Germinal center (tissue), 1 donor: Measurements from ENCODE around the gene MRPL21.

Source experiments
- DNase-seq: peaks from one replicate; pipeline ENCODE4 v3.0.0; 2012; ENCODE audit warnings: mixed read lengths, low spot score

MRPL21 gene

DNA sequence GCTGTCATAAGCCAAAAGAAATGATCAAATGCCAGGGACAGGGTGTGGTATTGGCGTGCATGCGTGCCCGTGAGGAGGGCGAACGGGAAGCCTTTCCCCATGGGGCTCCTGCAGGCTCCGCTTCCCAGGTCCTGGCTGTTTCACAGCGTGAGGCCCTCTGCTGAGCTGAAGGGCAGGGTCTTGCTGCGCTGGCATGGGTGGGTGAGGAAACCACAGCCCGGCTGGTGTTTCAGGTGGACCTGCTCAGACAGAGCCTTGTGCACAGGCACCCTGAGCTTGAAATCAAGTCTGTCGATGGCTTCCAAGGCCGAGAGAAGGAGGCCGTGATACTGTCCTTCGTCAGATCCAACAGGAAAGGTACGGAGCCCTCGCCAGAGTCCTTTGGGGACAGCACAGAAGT lies 31.4 kb upstream of the MRPL21 start:
- no peak for DNase-seq

DNA sequence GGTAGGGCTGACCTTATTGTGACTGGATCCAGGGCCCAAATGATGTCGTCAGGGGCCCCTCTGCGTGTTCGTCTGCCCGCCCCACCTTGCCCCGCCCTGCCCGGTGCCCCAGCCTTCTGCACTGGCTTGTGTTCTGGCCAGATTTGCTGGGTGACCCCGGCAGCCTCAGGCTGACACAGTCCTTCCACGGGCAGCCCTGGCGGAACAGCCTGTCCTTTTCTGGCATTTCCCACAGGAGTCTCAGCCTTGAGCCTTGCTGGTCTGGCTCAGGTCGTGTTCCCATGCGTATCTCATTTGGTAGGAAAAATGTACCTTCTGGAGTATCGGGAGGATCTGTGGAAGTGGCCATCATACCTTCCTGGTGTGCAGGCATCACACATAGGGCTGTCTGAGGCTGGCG lies 31.0 kb upstream of the MRPL21 start:
- DNase-seq = no peak

DNA sequence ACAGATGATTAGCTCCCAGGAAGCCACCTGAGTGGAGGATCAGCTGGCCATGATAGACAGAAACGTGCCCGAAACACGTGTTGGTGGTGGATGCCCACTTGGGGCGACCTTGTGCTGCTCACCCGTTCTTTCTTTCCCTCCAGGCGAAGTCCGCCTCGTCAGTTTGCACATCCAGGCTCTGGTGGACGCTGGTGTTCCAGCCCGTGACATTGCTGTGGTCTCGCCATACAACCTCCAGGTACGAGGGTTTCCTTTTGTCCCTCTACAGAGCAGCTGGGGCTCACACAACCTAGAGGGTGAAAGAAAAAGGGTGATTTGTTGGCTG lies 30.7 kb upstream of the MRPL21 start:
- no peak for DNase-seq

DNA sequence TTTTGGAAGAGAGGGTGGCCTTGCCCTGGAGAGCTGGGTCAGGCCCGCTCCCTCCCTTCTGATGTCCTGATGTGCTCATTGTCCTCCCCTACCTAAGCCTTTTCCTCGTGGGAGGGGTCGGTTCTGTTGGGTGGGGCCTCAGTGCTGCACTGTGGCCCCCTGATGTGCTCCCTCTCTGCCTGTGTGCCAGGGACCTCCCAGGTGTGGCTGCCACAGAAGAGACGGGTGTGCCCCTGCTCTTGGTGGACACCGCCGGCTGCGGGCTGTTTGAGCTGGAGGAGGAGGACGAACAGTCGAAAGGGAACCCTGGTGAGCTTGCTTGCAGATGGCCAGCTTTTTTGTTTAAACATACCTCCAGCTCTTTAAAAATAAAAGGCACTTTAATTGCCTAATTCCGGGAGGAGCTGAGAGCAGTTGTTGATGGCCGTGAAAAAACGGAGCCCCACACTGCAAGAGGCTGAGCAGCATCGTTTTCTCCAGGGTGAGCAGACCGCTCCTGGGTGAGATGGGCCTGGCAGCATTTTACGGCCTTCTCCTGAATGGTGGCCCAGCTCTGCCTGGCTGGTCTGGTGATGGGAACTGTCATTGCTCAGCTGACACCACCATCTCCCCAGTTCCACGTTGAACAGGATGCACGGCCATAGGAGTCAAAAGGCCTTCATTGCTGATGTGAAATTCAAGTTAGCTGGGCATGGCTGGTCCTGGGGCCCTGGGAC lies 30.1 kb upstream of the MRPL21 start:
- DNase-seq = no peak

DNA sequence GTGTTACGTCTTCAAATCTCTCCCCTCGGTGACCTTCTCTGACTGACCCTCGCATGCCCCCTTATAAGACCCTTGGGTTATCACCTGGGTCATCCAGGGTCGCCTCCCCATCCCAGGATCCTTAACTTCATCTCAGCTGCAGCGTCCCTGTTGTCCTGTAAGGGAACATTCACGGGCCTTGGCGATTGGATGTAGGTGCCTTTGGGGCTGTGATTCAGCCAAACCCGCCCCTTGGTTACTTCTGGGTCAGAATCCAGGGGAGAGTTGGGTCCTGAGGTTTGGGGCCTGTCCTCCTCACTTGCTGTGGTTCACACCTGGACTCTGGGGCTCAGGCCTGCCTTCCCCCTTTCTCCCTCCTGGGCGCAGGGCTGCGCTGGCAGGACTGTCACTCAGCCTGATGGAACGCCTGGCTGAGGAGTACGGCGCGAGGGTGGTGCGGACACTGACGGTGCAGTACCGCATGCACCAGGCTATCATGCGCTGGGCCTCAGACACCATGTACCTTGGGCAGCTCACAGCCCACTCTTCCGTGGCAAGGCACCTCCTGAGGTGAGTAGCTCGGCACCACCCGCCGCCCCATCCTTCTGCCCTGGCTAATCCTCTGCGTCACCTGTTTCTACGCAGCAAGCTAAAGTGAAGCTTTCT lies 29.4 kb upstream of the MRPL21 start:
- no peak for DNase-seq

DNA sequence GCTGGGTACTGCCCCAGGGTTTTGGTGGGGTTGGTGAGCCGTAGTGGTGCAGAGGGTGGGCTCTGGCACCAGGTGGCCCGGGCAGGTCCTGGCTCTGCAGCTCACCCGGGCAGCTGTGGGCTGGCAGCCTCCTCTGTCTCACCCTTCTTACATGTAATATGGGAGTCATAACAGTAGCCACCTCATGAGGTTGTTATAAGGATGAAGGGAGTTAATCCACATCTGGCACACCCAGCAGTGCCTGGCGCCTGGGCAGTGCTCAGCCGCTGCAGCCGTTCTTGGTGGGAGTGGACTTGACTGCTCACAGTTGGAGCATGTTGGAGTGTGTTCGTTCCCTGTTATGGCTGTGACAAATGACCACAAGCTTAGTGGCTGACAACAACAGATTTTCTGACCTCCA lies 28.7 kb upstream of the MRPL21 start:
- DNase-seq = no peak

DNA sequence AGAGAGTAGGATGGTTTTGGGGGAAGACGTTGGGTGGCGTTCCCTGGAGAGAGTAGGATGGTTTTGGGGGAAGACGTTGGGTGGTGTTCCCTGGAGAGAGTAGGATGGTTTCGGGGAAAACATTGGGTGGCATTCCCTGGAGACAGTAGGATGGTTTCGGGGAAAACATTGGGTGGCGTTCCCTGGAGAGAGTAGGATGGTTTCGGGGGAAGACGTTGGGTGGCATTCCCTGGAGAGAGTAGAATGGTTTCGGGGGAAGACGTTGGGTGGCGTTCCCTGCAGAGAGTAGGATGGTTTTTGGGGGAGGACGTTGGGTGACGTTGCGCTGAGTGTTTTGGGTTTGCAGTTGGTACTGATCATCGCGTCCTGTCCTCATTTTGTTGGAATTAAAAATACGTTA lies 28.3 kb upstream of the MRPL21 start:
- no peak for DNase-seq

DNA sequence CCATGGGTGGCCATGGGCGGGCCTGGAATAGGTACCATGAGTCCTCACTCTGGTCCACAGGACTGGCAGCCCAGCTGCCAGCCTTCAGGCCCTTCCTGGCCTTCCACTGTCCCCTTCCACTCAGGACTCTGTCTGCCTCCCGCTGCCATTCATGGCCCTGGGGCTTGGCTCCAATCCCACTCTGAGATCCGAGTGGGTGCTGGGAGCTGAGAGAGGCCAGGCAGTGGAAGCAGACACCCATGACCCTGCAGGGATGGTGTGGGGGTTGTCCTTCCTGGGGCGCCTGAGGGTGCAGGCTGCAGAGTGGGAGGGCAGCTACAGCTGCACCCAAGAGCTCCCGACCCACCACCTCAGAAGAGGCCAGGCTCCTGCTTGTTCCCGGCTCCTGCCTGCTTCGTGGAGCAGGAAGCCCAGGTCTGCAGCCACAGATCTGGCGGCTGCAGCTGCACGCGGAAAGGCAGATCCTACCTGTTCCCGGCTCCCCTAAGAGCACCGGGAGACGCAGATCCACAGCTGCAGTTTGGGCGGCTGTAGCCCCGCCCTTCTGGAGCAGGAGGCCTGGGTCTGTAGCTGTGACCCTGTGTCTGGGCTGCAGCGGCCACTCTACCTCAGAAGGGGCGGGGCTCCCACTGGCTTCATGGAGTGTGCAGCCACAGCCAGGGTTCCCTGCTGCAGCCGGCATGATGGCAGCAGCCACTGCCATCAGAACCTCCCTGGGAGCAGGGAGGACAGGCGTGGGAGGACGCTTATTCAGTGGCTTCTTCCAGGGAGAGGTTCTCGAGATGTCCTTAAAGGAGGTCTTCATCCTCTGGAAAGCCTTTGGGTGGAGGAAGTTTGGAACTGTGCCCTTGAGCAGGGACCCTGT lies 27.6 kb upstream of the MRPL21 start:
- no peak for DNase-seq

DNA sequence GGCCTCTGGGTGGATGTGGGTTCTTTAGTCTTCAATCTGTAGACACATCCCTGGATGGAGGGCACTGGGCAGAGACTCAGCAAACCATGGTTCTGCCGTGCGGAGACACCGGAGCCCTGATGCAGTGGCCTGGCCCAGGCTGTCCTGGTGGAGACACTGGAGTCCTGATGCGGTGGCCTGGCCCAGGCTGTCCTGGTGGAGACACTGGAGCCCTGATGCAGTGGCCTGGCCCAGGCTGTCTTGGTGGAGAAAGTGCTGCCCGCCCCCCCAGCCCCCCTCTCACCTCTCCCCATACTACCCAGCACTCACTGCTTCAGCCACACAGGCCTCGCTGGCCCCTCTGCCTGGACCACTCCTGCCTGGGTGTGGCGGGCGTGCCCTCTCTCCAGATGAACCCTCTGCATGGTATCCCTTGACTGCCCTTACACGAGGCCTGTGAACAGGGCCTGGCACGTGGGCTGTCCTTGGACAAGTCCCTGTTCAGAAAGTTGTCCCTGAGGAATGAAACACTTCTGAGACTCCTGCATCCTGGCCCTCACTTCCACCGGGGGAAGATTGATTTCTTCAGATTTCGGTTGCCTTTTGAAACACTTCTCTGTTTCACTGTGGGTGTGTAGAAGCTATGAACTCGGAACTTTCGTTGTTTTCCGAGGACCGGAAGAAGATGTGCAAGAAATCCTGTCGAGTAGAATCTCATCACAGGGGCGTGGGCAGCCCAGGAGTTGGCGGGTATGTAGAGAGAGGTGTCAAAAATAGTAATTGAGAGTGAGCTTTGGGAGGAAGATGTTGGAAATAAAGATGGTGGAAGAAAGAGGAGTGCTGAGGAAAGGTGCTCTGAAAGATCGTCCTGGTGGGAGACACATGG lies 26.3 kb upstream of the MRPL21 start:
- DNase-seq = no peak

DNA sequence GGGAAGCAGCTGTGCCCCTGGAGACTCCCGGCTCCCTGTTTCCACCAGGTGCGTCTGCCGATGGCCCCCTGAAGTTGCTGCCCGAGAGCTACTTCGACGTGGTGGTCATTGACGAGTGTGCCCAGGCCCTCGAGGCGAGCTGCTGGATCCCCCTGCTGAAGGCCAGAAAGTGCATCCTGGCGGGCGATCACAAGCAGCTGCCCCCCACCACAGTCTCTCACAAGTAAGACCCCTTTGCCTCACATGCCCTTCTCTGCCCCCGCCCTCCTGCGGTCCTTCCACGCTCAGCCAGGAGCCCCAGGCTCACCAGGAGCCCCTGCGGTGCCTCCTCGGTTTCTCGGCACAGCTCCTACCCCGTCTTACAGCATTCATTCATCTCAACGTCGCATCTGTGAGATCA lies 25.5 kb upstream of the MRPL21 start:
- no peak for DNase-seq

DNA sequence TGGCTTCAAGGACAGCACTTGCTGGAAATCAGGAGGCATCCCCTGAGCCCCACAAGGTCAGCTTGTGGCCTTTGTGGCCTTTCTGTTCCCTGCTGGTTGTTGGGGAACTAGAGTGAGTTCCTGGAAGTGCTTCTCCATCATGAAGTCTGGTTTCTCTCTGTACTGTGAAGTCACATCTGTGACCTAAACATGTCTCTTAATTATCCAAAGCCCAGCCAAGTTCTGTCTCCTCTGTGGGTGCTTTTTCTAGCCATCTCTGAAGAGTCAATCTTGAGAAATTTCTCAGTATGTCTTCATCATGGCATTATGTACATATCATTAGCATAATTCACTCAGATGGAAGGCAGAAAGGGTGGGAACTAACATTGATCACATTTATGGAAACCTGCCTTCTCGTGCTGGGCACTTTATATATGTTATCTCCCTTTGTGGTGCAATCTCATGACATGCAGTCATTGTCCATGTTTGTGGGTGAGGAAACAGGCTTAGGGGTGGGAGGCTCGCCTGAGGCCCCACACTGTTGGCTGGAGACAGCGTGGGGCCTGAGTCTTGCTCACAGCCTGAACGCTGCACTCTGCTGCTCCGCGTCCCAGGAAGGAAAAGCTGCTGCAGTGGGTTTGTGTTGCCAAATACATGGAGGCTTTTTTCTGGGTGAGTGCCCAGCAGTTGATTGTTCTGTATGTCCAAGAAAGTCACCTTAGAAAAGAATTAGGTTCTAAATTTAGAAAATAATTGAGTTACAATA lies 24.7 kb upstream of the MRPL21 start:
- DNase-seq = no peak

DNA sequence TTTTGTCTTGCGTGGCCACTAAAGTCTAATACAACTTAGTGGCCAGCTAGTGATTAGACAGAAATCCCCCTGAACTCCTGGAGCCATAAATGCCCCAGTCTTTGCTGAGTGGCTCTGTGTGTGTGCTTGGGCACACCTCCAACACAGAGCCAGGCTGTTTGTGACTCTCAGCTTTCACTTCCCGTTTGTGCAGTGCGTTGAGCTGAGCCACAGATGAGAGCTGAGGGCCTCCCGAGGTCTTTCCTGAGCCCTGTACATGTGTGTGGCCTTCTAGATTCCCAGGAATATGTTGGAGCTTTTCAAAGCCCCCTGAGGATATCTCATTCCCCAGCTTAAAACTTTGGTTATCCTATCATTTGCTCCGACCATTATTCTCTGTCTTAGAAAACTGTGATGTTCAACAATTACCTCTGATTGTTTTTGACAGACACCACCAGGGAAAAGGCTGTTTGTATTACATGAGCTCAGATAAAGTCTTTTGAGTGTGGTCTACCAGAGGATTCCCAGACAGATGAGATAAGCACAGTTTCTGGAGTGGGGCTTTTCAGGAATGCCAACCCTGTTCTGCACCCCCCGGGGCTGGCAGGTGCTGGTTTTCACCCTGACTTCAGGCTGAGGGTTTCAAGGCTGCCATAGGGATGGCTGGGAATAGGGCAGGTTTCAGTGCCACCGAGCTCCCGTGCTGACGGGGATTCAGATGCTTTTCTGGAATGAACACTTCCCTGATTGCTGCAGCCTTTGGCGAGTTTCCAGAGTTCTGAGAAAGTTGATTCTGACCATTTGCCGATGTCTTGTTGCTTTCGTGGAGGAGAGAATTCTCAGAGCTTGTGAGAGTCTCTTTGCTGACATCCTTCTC lies 23.9 kb upstream of the MRPL21 start:
- peak; percentile 41 for DNase-seq

DNA sequence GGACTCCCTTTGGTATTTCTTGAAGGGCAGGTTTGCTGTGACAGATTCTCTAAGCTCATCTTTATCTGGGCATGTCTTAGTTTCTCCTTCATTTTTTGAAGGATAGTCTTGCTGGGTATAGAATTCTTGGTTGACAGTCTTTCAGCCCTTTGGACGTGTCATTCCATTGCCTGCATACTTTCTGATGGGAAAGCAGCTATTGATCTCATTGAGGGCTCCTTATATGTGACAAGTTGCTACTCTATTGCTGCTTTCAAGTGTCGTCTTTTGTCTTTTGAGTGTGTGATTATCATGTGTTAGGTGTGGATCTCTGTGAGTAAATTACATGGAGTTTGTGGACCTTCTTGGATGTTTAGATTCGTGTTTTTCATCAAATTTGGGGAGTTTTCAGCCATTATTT lies 22.0 kb upstream of the MRPL21 start:
- no peak for DNase-seq

DNA sequence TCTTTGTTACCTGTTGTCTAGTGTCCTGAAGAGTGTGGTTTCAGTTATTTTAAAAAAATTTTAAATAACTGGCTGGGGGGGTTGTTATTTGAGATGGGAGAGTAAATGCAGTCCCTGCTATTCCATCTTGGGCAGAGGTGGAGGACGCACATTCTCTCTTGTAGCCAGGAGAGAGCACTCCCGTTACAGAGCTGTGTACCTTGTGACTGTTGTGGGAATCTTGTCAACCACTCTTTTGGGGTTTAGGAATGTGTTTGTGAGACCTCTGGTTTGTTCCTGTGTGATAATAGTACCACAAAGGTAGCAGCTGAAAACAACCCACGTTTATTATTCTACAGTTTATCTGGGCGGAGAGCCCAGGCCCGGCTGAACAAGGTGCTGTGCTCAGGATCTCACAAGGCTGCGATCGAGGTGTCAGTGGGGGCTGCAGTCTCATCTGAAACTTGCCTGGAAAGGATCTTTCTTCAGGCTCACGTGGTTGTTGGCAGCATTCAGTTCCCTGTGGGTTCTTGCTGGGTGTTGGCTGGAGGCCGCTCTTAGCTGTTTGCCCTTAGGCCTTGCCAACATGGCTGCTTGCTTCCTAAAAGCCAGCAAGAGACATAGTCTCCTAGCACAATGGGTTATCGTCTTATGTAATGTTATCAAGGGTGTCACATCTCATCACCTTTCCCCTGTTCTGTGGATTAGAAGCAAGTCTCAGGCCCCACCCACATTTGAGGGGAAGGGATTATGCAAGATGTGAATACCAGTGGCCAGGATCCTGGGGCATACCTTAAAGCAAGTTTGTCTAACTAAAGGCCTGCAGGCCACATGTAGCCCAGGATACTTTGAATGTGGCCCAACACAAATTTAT lies 20.7 kb upstream of the MRPL21 start:
- no peak for DNase-seq

DNA sequence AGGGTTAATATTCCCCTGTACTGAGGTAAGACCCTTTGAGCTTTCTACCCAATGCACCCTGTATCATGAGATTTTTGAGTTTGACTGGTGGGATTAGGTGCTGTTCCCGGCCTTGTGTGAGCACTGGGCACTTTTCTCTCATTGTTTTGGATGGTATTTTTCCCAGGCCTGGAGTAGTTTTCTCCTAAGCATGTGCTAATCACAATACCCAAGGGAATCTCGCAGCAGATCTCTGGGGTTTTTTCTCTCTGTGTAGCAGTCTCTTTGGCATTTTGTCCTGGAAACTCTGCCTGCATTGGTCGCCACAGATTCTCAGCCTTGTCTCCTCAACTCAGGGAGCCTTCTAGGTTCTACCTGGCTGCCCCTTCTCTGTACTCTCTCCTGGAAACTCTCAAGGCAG lies 20.0 kb upstream of the MRPL21 start:
- DNase-seq = no peak

DNA sequence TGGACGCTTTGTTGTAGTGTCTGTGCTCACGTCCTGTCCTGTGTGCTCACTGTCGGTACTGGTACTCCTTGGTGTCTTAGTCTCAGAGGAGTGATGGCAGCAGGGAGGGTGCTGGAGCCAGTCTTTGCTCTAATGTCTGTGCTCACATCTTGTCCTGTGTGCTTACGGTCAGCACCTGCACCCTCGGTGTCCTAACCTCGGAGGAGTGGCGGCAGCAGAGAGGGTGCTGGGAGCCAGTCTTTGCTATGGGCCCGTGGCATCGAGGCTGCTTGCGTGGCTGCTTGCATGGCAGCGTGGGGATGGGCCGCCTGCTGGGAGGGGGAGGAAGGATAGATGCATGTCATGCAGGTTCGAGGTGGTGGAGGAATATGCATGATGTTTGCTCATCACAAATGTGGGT lies 12.8 kb upstream of the MRPL21 start:
- no peak for DNase-seq

DNA sequence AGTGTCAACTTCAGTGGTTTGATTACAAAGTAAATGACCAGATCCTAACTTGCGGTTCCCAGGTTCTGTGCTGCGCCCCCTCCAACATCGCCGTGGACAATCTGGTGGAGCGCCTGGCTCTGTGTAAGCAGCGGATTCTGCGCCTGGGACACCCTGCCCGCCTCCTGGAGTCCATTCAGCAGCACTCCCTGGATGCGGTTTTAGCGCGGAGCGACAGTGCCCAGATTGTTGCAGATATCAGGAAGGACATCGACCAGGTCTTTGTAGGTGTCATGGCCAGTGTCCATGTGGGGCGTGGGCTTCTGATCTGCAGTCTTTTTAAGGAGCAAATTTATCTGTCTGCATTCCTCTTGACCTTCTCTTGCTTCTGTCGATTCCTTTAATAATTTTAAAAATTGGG lies 11.1 kb upstream of the MRPL21 start:
- no peak for DNase-seq

DNA sequence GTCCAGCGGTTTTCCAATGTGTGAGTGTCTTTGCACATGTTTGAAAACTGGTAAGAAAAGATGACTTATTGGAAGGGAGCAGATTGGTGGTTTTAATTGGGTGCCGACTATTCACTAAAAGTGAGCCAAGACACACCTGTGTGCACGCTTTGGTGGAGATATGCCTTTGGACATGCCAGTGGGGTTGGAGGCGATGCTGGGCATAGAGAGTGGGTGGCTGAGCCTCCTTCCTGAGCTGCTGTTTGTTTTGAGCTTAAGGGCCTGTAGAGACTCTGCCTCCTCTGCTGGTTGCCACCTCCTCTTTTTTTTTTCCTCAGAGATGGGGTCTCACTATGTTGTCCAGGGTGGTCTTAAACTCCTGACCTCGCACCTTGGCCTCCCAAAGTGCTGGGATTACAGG lies 9.6 kb upstream of the MRPL21 start:
- no peak for DNase-seq

DNA sequence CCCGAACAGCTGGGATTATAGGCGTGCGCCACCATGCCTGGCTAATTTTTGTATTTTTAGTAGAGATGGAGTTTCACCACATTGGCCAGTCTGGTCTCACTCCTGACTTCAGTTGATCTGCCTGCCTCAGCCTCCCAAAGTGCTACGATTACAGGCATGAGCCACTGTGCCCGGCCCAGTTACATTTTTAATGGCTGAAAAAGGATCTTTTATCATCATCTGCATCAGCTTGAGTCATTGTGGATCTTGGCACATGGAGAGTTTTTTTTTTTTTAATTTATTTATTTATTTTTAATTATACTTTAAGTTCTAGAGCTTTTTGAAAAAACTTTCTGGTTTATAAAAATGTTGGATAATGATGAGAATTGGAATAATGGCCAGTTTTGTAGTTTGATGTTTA lies 8.6 kb upstream of the MRPL21 start:
- DNase-seq = no peak

DNA sequence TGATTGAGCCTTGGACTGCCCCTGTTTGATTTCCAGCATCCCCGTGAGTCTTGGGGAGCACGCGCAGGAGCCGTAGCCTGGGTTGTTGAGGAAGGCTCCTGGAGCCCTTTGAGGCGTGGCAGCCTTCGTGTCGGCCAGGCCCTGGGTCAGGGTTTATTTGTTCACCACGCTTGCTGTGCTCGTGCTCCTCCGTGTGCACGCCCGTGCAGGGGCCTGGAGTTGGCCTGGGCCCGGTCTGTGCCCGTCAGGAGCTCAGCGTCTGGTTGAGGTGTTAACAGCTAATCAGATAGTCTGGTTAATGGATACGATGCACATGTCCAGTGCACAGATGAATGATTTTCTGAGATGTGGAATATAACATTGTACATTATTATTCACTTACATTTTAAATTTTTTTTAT lies 8.1 kb upstream of the MRPL21 start:
- DNase-seq = no peak
